ENCODE results near the gene JPH4. TPM values are rescaled to one million over a fixed set of nuclear protein-coding genes. Genes with fewer than 3 reads are reported as not detected.

The JPH4 gene
- total RNA-seq, 2 donors from 2014 or later: 0.18 to 0.91 TPM

GRCh38 chr14:23604675-23605170, 26.1 kb upstream of the JPH4 start:
- peaks cover 4% of the 10 kb centered on the region for H3K4me1 ChIP-seq (ENCODE audit: control insufficient read depth, insufficient read depth, low read length)
- H3K4me3 Mint-ChIP-seq: no peak overlapping the region
- H3K36me3 ChIP-seq (ENCODE audit: control insufficient read depth, insufficient read depth, low read length): no peaks in the 10 kb centered on the region
- peaks cover 13% of the 10 kb centered on the region for H3K9me3 ChIP-seq (ENCODE audit: control insufficient read depth, low read length)
- H3K36me3 Mint-ChIP-seq (ENCODE audit: low read depth): no peaks in the 10 kb centered on the region
- DNase-seq: peak; percentile 56
- H3K27ac Mint-ChIP-seq: no peak overlapping the region
- H3K4me1 Mint-ChIP-seq: peaks cover 5% of the 10 kb centered on the region
- no peak overlapping the region for H3K4me3 ChIP-seq (ENCODE audit: low read length)
- no peaks in the 10 kb centered on the region for H3K27me3 ChIP-seq (ENCODE audit: control insufficient read depth, insufficient read depth, low read length, poor library complexity, severe bottlenecking)
- H3K9me3 Mint-ChIP-seq: peaks cover 12% of the 10 kb centered on the region
- TF ChIP-seq CTCF (conservative IDR thresholded peaks at IDR 0.05): no peak
- no peak overlapping the region for H3K27ac ChIP-seq (ENCODE audit: low read depth, low read length)
- WGBS, 2 experiments (ENCODE audit: insufficient coverage in 1 of 2, insufficient read length in 1 of 2): 71 to 72% methylated on average over 3 of the region's 3 CpGs
- H3K27me3 Mint-ChIP-seq (ENCODE audit: insufficient read depth): peaks cover 11% of the 10 kb centered on the region
- H3K9ac ChIP-seq (ENCODE audit: extremely low read depth, low read length, poor library complexity, severe bottlenecking): no peak overlapping the region

DNA sequence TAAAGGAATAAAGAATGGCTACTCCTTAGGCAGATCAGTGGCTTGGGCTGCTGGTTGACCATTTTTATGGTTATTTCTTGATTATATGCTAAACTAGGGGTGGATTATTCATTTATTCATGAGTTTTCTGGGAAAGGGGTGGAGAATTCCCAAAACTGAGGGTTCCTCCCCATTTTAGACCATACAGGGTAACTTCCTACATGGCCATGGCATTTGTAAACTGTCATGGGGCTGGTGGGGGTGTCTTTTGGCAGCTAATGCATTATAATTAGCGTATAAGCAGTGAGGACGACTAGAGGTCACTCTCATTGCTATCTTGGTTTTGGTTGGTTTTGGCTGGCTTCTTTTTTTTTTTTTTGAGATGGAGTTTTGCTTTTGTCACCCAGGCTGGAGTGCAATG, 25.6 kb upstream of the JPH4 start:
- no peak overlapping the region for H3K27ac Mint-ChIP-seq
- H3K4me1 Mint-ChIP-seq: peaks cover 5% of the 10 kb centered on the region
- no peak overlapping the region for H3K27ac ChIP-seq (ENCODE audit: low read depth, low read length)
- H3K4me1 ChIP-seq (ENCODE audit: control insufficient read depth, insufficient read depth, low read length): peaks cover 4% of the 10 kb centered on the region
- H3K9me3 Mint-ChIP-seq: peaks cover 6% of the 10 kb centered on the region
- peaks cover 11% of the 10 kb centered on the region for H3K9me3 ChIP-seq (ENCODE audit: control insufficient read depth, low read length)
- peaks cover 15% of the 10 kb centered on the region for H3K27me3 Mint-ChIP-seq (ENCODE audit: insufficient read depth)
- no peaks in the 10 kb centered on the region for H3K27me3 ChIP-seq (ENCODE audit: control insufficient read depth, insufficient read depth, low read length, poor library complexity, severe bottlenecking)
- H3K36me3 Mint-ChIP-seq (ENCODE audit: low read depth): no peaks in the 10 kb centered on the region
- H3K4me3 ChIP-seq (ENCODE audit: low read length): no peak overlapping the region
- no peak overlapping the region for H3K9ac ChIP-seq (ENCODE audit: extremely low read depth, low read length, poor library complexity, severe bottlenecking)
- DNase-seq: no peak
- H3K4me3 Mint-ChIP-seq: no peak overlapping the region
- no peak for TF ChIP-seq CTCF (conservative IDR thresholded peaks at IDR 0.05)
- 70% methylated on average over 2 of the region's 2 CpGs; no CpG with 5 or more reads in 1 of the 2 experiments for WGBS, 2 experiments (ENCODE audit: insufficient coverage in 1 of 2, insufficient read length in 1 of 2)
- H3K36me3 ChIP-seq (ENCODE audit: control insufficient read depth, insufficient read depth, low read length): no peaks in the 10 kb centered on the region

DNA sequence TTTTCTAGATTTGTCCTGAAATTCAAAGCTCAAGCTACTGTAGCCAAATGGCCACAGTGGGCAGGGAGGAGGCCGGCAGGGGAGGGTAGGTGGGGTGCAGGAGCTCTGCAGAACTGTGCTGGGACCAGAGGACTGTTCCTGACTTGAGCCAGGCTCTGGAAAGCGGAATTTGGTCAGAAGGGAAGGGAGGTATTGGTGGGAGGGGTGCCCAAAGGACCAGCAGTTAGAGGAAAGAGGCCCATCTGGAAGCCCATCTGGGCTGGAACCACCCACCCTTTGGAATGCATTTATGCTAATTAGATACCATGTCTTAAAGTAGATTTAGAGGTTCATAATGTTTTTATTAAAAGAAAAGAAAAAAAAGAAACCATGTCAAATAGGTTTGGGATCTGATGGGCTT, 24.5 kb upstream of the JPH4 start:
- Histone ChIP-seq H3K4me3 (ENCODE audit: low read length) (no peak overlapping the region), H3K4me1 (ENCODE audit: control insufficient read depth, insufficient read depth, low read length) (peaks cover 4% of the 10 kb centered on the region), H3K9ac (ENCODE audit: extremely low read depth, low read length, poor library complexity, severe bottlenecking) (no peak overlapping the region), H3K36me3 (ENCODE audit: control insufficient read depth, insufficient read depth, low read length) (no peaks in the 10 kb centered on the region), H3K27ac (ENCODE audit: low read depth, low read length) (no peak overlapping the region), H3K27me3 (ENCODE audit: control insufficient read depth, insufficient read depth, low read length, poor library complexity, severe bottlenecking) (no peaks in the 10 kb centered on the region), H3K9me3 (ENCODE audit: control insufficient read depth, low read length) (peaks cover 11% of the 10 kb centered on the region)
- Mint-ChIP-seq H3K27ac (no peak overlapping the region), H3K4me3 (no peak overlapping the region), H3K4me1 (peaks cover 5% of the 10 kb centered on the region), H3K36me3 (ENCODE audit: low read depth) (no peaks in the 10 kb centered on the region), H3K9me3 (no peaks in the 10 kb centered on the region), H3K27me3 (ENCODE audit: insufficient read depth) (peaks cover 15% of the 10 kb centered on the region)
- no peak for TF ChIP-seq CTCF (conservative IDR thresholded peaks at IDR 0.05)
- WGBS, 2 experiments (ENCODE audit: insufficient coverage in 1 of 2, insufficient read length in 1 of 2): 70 to 100% methylated on average over 1 to 2 of the region's 2 CpGs
- no peak for DNase-seq

All from endodermal cell (in vitro differentiated cells).